Measurements from ENCODE around the gene WDR59.

The WDR59 gene

DNA sequence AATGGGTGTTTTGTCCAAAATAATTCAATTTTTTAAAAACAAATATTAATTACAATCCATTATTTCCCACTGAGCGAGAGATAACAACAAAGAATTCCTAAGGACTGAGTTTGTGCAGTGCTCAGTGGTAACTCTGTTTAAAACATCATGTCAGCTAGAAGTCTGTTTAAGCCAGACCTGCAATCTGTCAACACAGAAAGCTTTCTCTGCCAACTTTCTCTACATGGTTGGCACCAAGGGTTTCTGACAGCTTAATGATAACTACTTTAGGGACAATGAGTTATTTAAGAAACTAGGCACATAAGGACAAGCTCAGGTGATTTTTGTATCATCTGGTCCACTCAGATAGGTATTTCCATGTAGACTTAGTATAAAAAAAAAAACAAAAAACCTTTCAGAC is 81.8 kb downstream of the WDR59 start:
- no peak for DNase-seq

DNA sequence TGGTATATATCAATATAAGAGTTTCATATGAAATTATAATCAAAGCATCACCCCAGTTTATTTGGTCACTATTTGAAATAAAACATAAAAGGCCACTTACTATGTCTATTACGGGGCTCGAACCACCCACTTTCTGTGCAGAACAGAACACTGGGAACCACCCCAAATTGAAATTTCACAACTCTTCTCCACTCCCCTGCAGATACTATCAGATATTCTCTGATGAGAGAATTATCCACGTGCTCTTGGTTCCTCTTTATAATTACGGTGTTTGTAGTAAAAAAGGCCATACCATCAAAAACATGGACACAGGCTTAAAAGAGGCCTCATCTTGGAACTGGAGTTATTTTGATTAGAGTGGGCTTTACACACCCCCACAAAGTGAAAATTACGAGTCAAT is 82.8 kb downstream of the WDR59 start:
- DNase-seq: no peak

DNA sequence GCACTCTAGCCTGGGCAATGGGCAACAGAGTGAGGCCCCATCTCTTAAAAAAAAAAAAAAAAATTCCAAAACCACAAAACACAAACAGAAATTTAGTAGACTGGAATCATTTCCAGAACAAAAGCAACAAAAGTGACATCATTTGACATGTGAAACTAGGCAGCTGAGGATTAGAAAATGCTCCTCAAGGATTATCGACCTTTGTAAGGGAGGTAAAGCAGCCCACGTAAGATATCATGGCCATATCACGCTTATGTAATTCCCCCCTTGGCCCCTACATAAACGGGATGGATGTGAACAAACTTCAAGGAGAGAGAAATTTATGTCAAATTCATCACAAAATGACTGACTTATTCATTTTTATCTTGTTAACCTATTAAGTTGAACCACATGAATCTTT is 83.3 kb downstream of the WDR59 start:
- DNase-seq: no peak

DNA sequence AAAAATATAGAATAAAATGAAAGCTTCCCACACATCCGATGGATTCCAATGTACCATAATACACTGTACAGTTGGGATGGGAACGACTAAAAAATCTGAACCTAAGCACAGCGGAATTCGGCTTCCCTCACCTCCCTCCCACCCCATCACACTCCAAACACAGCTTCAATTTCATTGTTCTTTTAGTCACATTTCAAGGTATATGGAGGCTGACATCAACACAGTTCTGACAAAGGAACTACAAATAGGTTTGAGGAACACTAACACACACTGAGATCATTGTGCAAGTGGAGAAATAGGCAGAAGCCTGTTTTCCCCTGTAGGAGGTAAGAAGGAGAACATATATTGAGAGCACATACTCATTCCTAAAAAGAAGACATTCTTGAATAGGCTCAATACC is 85.1 kb downstream of the WDR59 start:
- DNase-seq: no peak

DNA sequence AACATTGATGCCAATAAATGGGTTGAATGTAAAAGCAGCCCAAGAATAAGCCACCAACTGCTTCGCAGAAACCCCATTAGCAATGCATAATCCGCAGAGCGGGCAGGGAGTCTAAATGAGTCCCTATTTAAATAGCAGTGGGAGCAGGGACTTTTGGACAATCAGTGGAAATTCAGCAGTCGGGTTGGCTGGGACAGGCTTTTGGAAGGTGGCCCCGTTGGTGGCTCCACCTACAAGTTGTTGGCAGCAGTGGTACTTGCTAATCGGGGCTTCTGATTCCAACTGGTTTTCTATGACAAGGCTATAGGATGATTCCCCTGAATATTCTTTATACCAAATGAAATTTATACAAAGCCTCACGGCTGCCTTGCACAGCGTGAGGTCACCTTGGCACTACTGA is 86.3 kb downstream of the WDR59 start:
- no peak for DNase-seq

DNA sequence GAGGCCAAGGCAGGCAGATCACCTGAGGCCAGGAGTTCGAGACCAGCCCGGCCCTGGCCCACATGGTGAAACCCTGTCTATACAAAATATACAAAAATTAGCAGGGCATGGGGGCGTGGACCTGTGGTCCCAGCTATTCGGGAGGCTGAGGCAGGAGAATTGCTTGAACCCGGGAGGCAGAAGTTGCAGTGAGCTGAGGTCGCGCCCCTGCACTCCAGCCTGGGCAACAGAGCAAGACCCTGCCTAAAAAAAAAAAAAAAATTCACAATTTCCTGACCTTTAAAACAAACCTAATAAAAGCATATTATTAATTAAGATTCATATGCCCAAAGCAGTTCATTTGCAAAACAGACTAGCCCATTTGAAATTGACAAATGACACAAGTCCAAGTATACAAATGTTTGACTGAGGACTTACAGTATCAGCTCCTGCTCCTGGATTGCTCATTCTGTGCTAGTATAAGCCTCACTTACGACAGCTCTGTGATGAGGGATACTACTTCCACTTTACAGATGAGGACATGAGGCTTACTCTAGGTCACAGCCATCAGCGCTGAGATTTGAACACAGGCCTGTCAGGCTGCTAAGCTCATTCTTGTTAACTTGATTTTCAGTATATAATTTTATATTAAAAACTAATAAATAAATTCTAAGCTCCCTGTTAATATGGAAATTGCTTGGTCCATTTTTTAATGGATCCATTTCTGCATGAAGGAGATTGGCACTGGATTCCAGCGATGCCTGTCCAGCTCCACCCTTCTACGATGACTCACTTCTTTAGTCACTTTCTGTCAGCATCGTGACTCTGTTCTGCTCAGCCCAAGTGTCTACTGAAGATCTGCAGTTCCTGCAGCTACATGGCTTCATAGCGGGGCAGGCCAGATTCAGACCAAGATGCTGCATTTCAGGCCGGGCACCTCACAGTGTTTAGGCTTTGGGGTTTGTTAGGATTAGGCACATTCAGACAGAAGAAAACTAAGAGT is 88.2 kb downstream of the WDR59 start:
- DNase-seq: no peak

DNA sequence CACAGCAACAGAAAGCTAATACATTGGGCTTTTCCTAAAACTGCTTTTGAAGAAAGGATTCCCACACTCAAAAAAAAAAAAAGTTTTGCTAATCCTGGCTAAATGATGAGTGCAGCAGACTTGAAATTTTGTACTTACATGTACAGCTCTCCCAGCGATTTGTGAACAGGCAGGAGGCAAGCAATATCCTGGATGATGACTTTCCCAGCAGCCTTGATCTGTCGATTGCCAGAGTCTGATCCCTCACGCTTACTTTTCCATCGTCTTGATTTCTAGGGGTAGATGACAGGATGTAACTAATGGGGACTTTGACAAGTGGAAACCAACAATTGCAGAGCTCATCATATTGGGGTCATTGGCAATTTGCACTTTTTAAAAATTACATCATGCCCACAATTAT is 91.4 kb downstream of the WDR59 start:
- DNase-seq: no peak

DNA sequence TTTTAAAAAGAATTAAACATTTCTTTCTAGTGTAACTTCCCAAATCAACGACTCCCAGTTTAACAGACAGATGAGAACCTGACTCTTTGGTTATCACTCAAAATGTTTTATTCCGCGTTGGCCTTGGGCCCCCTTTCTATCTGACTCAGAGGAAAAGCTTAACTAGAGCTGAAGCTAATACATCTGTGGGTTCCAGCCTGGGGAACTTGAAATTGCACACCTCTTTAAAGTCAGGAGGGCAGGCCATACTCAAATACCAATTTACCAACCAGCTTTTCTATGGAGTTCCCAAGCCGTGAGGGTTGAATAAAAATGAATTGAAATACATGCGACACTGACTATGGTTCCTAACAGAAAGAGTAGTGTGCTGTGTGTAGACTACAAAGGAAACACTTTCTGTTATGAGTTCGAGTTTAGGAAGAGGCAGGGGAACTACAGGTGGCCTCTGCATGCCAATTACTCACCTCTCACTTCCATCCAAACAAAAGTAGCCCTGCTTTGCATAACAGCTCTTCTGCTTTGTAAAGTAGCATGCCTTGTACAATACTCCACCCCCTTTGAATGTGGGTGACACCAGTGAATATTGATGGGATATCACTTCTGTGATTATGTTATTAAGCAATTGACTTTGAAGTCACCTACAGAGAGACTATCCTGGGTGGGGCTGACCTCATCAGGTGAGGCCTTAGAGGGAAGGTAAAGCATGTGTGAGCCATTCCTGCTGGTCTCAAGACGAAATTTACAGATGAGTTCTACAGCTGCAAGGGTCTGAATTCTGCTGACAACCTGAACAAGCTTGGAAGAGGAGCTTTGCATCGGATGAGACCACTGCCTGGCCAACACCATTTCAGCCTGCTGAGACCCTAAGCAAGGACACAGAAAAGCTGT is 92.1 kb downstream of the WDR59 start:
- no peak for DNase-seq

DNA sequence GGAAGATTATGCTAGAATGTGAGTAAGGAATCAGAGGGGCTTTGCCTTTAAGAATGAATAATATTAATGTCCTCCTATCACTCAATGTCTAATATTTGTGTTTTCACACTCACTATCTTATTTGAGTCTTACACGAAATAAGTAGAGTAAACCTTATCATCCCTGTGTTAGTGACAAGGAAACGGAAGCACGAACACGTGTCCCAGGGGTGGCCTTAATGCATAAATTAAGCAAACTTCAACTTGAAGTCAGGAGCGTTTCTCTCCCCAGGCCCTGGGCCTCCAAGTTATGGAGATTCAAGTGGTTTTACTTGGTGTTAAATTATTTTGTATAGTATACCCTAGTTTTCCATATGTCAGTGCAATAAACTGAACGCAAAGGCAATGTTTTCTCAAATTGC is 96.0 kb downstream of the WDR59 start:
- DNase-seq: no peak

DNA sequence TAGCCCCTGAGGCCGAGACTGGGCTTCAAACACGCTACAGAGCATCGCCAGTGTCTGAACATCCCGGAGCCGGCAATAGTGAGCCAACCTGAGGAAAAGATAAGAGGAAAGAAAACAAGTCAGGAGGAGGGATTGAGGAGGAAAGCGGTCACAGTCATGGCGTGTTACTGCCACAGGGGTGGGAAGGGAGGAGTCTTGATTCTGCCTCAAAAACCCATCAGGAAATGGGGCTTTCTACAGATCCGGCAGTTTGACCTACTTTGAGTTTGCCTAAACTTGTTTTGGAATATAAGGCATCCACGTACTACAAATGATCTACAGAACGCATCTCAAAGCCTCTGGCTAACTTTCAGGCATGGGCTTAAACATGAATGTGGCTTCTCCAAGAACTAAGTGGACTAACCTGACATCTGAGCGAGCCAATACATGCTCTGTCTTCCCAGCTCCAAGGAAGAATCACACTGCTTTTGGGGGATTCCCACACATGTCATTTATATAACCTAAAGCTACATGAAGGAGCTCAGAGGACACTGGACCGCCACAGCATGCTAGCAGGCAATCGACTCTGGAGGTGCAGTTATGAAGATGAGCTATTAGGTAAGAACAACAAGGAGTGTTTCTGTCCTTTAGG is 96.6 kb downstream of the WDR59 start:
- DNase-seq: no peak

DNA sequence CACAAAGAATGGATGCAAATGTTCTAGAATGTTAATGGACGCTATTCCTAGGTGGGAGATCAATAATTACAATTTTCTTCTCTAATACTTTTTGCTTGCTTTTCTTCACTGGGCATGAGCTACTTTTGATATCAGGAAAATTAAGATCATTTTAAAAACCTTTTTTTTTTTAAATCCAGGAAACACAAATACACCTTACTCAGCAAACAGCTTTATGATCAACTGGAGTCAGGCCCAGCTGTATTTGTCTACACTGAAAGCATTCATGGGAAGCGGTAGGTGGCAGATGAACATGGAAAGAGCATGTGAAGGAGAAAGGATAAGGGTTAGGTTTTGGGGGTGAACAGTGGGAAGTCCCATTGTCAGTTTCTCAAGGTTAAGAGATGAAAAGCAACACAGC is 97.8 kb downstream of the WDR59 start:
- DNase-seq: no peak

DNA sequence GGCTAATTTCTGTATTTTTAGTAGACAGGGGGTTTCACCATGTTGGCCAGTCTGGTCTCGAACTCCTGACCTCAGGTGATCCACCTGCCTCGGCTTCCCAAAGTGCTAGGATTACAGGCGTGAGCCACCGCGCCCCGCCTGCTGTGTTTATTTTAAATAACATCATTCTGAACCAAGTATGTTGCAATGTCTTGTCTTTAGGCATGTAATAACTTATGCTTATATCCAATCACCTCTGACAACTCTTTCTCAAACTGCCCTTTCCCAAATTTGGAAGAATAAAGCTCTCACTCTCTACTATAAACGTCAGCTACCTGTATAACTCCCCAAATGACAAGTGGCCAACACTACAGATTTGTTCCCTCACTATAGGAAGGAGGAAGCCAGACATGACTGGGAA is 107.2 kb downstream of the WDR59 start:
- DNase-seq: no peak

DNA sequence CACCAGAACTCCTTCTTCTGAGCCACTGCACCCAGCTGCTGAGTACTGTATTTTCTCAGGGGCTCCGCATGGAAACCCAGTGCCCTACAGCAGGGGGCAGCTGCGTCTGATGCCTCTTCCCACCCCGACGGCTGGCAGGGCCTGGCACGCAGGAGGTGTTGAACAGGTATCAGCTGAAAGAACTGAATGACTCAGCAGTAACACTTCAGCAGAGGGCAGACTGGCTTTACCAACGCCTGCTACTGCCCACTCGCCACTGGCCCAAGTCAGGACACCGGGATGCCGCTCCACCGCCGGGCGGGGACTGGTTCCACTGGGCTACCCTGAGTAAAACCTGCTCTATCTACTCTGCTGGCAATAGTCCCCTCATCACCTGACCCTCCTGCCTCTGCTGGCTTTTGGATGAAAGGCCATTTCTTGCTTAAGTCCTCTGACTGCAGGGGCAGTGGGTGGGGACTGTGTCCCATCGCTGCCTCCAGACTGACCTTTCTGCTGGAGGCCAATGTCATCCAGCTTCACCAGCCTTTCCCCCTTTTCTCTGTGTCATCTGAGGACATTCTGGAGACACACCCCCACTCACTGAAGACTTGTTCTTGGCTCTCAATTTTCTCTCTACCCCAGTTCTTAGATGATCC is 109.9 kb downstream of the WDR59 start:
- DNase-seq: no peak

DNA sequence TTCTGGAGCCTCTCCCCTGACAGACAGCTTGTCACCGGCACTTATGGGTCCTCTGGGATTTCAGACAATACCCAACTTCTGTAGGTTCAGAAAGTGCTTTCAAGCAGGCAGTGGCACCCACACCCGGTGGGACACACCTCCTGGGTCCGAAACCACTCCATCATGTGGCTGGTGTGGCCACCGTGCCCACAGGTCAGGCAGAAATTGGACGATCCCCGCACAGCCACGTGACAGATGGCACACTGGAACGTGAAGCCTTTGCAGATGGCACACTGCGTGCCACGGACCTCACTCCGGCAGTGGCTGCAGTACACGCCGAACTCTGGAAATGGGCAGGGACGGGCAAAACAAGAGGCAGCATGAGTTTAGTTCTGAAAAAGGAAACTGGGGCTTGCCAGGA is 110.8 kb downstream of the WDR59 start:
- no peak for DNase-seq

DNA sequence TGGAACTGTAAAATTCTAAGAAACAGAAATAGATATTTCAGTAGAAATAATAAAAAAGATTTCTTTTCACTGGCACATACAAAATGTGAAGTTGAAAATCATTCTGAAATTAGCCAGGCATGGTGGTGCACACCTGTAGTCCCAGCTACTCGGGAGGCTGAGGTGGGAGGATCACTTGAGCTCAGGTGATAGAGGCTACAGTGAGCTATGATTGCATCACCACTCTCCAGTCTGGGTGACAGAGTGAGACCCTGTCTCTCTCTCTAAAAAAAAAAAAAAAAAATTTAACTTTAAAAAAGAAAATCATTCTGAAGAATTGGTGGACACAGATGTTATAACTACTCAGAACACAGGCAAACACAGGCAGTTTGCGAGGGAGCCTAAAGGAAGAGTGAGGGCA is 112.6 kb downstream of the WDR59 start:
- DNase-seq: no peak

DNA sequence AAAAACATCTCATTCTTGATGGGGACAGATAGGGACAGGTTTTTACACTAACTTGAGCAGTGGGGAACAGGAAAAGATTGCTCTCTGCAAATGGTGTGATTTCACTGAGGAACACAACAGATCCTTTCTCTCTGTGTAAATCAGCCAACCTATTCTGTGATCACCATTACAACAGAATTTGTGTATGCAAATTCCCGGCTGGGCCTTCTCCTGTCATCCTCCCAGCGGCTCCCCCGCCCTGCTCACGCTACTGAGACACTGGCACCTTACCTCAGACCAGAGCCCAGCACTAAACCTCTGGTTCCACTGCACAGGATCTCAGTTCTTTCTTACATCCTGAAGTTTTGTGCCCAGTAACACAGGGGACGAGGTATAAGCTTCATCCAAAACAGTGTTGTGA is 113.3 kb downstream of the WDR59 start:
- no peak for DNase-seq

DNA sequence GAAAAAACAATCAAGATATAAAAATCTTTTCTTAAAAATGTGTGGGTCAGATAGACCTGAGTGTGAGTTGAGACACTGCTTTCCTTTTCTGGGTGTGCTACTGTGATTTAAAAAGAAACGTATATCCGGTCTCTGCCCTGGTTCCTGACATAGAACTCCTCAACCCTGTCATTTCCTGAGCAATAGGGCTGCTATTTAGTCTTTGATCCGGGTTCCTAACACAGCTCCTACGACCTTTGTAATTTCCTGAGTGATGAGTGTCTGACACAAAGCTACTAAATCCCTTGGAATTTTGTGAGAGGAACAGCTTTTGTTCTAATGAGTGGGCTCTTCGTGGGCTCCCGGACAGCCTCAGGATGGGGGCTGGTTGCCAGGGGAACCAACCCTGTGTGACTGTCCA is 116.4 kb downstream of the WDR59 start:
- no peak for DNase-seq

DNA sequence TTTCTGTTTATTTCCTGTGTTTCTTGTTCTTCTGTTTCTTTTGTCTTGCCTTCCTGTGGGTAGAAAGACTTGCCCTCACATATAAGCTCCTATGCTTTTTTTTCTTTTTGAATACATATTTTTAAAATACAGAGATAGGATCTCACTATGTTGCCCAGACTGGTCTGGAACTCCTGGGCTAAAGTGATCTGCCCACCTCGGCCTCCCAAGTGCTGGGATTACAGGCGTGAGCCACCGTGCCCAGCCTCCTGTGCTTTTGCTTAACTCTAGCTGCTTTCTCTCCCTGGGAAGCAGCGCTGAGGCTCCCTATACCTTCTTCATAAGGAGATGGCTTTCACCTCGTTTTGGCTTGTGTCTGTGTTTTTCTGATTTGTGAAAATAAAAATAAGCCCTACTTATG is 116.9 kb downstream of the WDR59 start:
- DNase-seq: no peak

DNA sequence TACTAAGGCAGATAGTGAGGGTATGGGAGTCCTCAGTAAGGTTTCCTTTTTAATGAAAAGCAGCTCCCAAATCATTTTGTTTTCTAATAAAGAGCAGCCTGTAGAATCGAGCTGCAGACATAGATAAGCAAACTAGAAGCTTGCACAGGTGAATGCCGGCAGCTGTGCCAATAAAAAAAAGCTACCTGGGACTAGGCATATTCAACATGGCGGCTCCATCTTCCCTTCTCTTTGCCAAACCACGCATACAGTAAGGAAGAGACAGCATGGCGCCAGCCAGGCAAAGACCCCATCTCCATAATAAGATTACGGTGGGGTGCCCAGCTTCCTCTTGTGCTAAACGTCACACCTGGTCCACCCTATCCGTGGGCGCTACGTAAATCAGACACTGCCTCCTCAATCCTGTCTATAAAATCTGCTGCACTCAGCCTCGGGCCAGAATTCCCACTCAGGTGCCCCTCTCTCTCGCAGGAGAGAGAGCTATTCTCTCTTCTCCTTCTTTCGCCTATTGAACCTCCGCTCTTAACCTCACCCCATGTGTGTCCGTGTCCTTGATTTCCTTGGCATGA is 117.6 kb downstream of the WDR59 start:
- no peak for DNase-seq

DNA sequence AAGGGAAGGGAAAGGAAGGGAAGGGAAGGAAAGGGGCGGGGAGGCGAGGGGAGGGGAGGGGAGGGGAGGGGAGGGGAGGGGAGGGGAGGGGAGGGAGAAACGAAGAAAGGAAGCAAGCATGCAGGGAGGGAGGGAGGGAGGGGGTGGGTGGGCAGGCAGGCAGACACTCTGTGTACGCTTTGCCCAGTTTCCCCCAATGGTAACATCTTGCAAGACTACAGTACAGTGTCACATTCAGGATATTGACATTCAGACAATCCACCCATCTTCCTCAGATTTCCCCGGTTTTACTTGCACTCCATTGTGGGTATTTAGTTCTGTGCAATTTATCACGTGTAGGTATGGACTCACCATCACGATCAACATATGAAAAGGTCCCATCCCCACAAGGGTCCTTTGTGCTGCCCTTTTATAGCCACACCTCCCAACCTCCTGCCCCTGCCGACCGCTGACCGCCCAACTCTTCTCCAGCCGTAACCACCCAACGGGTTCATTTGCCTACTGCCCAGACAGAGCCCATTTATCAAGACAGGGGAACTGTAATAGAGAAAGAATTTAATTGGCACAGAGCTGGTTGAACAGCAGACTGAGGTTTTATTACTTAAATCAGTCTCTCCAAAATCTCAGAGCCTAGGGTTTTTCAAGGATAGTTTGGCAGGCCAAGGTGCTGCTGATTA is 118.9 kb downstream of the WDR59 start:
- DNase-seq: no peak

DNA sequence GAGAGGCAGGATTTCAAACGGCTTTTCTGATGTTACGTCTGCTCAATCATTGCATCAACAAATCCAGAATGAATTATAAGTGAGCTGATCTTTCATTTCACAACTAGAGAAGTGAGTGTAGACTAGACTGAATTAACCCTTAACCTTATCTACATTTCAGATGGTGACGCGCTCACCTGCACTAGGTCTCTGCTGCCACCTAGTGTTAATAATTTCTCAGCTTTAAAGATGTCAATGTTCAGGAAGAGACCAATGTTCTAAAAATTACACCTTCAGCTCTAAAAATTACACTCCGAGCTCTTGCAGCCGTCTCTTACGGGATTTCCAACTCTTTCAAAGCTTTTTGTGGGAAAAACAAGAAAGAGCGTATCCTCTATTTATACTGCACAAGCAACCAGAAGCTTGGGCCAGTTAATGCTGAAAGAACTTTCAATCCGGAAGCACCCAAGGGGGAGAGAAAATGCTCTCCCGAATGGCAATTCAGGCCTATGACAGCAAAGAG is 122.1 kb downstream of the WDR59 start:
- DNase-seq: peak; percentile 16

Measured in right kidney (tissue), 1 donor.